DND-41 (cell line): Measurements from ENCODE around the gene BPIFB1.

ENCODE experiments used
- EZH2 ChIP-seq: IDR thresholded peaks from 3 replicates; pipeline ENCODE4 v1.6.1; 2012; ENCODE audit warnings: borderline replicate concordance, low read depth, mild to moderate bottlenecking, moderate library complexity, low read length, inconsistent platforms; ENCODE audit not compliant: severe bottlenecking
- TF ChIP-seq, protein P1 (sequence below): IDR thresholded peaks from 2 replicates; pipeline ENCODE4 v1.5.1; 2012; ENCODE audit warnings: borderline replicate concordance, low read length, moderate library complexity, mild to moderate bottlenecking; ENCODE audit not compliant: poor library complexity, severe bottlenecking; ENCODE audit errors: extremely low read depth

DNA sequence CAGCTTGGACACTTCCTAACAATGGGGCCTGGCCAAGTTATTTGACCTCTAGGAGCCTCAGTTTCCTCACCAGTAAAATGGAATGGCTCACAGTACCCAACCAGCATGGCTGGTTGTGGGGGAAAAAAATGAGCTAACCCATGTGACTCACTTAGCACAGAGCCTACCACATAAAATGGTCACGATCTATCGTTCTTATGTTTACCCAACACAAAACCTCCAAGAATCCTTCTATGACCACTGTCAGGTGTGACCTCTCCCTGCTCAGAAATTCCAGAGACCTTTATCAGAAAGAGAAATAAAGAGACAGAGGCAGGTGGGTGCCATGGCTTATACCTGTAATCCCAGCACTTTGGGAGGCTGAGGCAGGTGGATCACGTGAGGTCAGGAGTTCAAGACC lies 39.4 kb downstream of the BPIFB1 start:
- TF ChIP-seq, protein P1, sequence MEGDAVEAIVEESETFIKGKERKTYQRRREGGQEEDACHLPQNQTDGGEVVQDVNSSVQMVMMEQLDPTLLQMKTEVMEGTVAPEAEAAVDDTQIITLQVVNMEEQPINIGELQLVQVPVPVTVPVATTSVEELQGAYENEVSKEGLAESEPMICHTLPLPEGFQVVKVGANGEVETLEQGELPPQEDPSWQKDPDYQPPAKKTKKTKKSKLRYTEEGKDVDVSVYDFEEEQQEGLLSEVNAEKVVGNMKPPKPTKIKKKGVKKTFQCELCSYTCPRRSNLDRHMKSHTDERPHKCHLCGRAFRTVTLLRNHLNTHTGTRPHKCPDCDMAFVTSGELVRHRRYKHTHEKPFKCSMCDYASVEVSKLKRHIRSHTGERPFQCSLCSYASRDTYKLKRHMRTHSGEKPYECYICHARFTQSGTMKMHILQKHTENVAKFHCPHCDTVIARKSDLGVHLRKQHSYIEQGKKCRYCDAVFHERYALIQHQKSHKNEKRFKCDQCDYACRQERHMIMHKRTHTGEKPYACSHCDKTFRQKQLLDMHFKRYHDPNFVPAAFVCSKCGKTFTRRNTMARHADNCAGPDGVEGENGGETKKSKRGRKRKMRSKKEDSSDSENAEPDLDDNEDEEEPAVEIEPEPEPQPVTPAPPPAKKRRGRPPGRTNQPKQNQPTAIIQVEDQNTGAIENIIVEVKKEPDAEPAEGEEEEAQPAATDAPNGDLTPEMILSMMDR, result no peak
- no peak for TF ChIP-seq EZH2
